GM18505 (cell line): ENCODE measurements around the gene DNMT3B.
A peak's percentile ranks its signal among the peaks of the same experiment; 100 is the strongest.

ENCODE experiments used
- ATAC-seq: cut with Tn5 transposase; IDR thresholded peaks from one replicate; pipeline ENCODE4 v1.9.1; 2021; ENCODE audit not compliant: unreplicated experiment
- POLR2A ChIP-seq: IDR thresholded peaks from 4 replicates; pipeline ENCODE4 v1.6.1; 2011; ENCODE audit warnings: borderline replicate concordance; ENCODE audit not compliant: insufficient read depth, insufficient read length; ENCODE audit errors: extremely low read depth

Gene DNMT3B

DNA sequence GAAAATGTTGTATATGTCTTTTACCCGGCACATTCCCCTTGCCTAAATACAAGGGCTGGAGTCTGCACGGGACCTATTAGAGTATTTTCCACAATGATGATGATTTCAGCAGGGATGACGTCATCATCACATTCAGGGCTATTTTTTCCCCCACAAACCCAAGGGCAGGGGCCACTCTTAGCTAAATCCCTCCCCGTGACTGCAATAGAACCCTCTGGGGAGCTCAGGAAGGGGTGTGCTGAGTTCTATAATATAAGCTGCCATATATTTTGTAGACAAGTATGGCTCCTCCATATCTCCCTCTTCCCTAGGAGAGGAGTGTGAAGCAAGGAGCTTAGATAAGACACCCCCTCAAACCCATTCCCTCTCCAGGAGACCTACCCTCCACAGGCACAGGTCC is 46.3 kb downstream of the DNMT3B start:
- ATAC-seq = no peak
- TF ChIP-seq POLR2A = no peak

- TF ChIP-seq POLR2A = no peak
- ATAC-seq = no peak
Measured at GRCh38 chr20:32809907-32810306, 47.7 kb downstream of the DNMT3B start.

GRCh38 chr20:32810941-32811340 is 48.8 kb downstream of the DNMT3B start:
- TF ChIP-seq POLR2A = no peak
- no peak for ATAC-seq

GRCh38 chr20:32811886-32812285 is 49.7 kb downstream of the DNMT3B start:
- no peak for TF ChIP-seq POLR2A
- no peak for ATAC-seq

- TF ChIP-seq POLR2A = peak; percentile 48
- peak; percentile 37 for ATAC-seq
Measured at GRCh38 chr20:32819992-32820697, 58.0 kb downstream of the DNMT3B start.

DNA sequence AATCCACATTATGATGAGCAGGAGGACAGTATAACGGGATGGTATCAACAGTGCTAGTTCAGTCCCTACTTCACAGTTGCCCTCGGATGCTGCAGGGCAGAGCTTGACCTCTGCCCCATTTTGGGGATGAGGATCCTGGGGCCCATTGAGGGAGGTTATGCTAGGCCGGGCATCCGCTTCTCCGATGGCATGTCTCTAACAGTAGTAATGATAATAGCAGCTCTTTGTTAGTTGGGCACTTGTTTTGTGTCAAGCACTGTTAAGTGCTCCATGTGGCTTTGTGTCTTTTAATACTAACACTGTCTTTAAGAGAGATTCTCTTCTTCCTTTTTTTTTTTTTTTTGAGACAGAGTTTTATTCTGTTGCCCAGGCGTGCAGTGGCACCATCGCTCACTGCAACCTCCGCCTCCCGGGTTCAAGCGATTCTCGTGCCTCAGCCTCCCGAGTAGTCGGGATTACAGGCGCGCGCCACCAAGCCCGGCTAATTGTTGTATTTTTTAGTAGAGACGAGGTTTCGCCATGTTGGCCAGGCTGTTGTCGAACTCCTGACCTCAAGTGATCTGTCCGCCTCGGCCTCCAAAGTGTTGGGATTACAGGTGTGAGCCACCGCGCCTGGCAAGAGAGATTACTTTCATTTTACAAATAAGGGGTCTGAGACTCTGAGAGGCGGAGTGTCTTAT is 58.7 kb downstream of the DNMT3B start:
- TF ChIP-seq POLR2A = no peak
- ATAC-seq = no peak

DNA sequence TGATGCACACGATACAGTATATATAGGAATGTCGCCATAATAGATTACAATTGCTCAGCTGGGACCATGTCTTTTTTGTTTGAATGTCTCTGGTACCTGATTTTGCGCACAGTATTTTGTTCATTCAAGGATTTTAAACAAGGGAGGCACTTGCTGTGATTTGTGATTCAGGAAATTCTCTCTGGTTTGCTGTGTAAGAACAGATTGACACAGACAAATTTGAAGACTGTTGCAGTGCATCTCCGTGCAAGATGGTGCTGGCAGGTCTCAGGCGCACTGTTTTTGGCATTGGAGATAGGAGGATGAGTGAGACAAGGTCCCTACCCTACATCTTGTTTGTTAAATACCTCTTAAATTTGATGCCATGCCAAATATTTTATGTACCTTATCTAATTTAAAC is 60.0 kb downstream of the DNMT3B start:
- no peak for ATAC-seq
- TF ChIP-seq POLR2A = no peak

DNA sequence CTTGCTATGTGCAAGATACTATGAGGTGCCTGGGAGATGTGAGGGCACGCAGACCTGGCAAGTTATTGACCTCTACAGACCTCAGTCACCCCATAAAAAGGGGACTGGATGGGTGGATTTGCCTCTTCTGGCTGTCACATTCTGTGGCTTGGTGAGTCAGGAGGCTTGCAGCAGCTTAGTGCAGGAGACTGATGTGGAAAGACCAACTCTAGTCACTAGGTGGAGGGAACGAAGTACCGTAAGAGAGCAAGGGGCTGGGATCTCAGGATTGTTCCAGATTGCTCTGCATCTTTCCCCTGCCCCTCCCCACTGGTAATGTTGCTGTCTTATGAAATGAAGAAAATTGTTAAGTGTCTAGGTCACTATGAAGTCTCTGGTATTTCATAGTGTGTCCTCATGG is 60.9 kb downstream of the DNMT3B start:
- no peak for TF ChIP-seq POLR2A
- ATAC-seq = no peak

GRCh38 chr20:32823737-32824588 is 61.8 kb downstream of the DNMT3B start:
- no peak for TF ChIP-seq POLR2A
- no peak for ATAC-seq

- no peak for ATAC-seq
- no peak for TF ChIP-seq POLR2A
Measured at GRCh38 chr20:32828029-32828680, 66.0 kb downstream of the DNMT3B start.

DNA sequence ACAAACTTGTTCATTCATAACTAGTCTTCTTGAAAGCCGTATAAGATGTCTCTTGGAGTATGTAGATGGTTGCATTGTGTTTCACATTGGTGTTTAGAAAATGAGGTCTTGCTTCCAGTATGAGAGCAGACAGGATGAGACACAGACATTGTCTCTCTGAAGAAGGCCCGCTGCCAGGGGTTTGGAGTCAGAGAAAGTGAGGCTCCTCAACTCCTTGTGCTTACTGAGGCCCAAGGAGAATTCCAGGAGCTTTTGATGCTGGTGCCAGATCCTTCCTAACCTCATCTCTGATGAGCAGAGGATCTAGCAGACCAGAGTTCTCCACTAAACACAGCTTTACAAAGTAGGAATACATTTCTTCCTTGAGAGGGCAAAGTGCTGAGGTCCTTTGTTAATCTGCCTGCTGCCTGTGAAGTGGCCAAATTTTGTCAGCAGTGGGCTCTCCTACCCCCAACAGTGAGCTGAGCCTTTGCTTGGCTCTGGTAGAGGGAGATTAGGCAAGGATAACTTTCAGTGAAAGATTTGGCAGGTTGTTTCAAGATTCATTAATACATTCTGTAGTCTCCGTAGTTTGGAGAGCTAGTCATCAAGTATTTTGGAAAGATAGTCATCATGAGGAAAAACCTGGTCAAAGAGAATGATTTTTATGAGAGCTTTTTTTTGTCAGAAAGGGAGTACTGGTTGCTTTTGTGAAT is 67.3 kb downstream of the DNMT3B start:
- TF ChIP-seq POLR2A = no peak
- ATAC-seq = no peak

DNA sequence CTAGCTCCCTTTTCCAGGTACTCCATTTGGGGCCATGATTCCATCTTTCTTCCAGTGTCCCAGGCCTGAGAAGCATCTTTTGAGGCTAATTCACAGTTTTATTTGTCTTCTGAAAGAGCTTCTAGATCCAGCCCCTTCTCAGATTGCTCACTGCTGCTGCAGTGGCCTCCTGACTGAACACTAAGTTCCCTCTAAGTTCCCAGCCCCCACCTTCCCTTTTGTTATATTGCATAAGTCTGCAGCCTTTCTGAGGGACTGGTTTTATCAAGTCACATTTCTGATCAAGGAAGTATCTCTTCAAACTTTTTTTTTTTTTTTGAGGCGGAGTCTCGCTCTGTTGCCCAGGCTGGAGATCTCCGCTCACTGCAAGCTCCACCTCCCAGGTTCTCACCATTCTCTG is 68.3 kb downstream of the DNMT3B start:
- TF ChIP-seq POLR2A = no peak
- no peak for ATAC-seq
